Urinary bladder (tissue), 4 donors: ENCODE results near the gene NACAD. TPM values are rescaled to one million over a fixed set of nuclear protein-coding genes. Genes with fewer than 3 reads are reported as not detected.

ENCODE experiments used
- DNase-seq: peaks from one replicate; pipeline ENCODE4 v3.0.0-alpha.2; 2015; ENCODE audit errors: extremely low spot score
- H3K27ac ChIP-seq: one replicate; pipeline ENCODE4 v1.5.1; 2013; ENCODE audit warnings: low read depth, mild to moderate bottlenecking, moderate library complexity
- H3K36me3 ChIP-seq: one replicate; pipeline ENCODE4 v1.6.1; 2013; ENCODE audit warnings: mild to moderate bottlenecking, moderate library complexity; ENCODE audit not compliant: insufficient read depth
- H3K4me1 ChIP-seq: one replicate; pipeline ENCODE4 v1.6.1; 2013; ENCODE audit warnings: mild to moderate bottlenecking, moderate library complexity; ENCODE audit not compliant: insufficient read depth
- H3K4me3 ChIP-seq: one replicate; pipeline ENCODE4 v1.5.1; 2013; ENCODE audit warnings: low read depth, low read length
- WGBS: extraction: QIAGEN DNeasy Blood & Tissue Kit; methylation state at CpG from one replicate; pipeline ENCODE4 v1.1.7; 2013; 5-methylcytosine and 5-hydroxymethylcytosine counted together
- polyA plus RNA-seq: library from polyadenylated mRNA; stranded (reverse); fragments of 200-250 nt; gene quantifications from one replicate; pipeline ENCODE4 v1.2.3, GENCODE V29; 2013
- total RNA-seq: library from RNA; depleted of rRNA; stranded (reverse); fragments of >200 nt; gene quantifications from one replicate; pipeline ENCODE4 v1.2.3, GENCODE V29; 2014
- donor health status: healthy with polysubstance abuse.
- donor health status: healthy.

The NACAD gene
- total and polyA plus RNA-seq, 2 donors = 1.9 to 7.7 TPM

DNA sequence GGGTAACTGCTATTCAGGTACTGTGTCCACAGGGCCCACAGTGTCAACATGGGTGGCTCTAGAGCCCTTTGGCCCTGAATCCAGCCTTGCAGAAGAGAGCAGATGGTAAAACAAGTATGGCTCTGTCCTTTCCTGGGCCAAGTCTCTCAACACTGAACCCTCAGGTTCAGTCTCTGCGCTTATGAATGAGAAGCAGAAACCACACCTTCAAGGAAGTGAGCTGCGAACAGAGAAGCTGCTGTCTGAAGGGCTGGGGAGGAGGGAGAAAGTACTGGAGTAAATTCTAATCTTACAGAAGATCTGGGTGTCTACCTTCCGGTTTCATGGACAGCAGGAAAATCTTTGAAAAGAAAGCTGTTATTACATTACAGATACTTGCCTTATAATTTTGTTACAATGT, 18.6 kb upstream of the NACAD start:
- Histone ChIP-seq H3K36me3 (no peaks in the 10 kb centered on the region), H3K27ac (no peak overlapping the region), H3K4me3 (no peak overlapping the region), H3K4me1 (no peaks in the 10 kb centered on the region)
- WGBS = 81% methylated on average over 3 of the region's 3 CpGs
- no peak for DNase-seq

DNA sequence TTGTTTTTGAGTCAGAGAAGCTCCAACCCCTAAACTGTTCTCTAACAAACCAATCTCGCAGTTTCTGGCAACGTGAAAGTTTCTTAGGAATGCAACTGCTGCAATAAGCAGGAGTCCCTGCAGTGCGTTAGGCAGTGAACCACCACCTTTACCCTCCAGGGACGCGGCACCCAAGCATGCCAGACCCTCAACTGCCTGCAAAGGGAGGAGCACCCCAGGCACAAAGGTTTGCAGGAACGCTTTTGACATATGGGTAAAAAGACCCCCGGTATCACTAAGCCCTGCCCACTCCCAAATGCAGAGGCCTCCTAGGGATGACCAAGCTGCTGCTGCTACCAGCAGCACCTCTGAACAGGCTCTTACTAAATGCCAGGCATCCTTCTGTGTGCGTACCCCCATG, 18.1 kb upstream of the NACAD start:
- Histone ChIP-seq H3K27ac (no peak overlapping the region), H3K4me1 (no peaks in the 10 kb centered on the region), H3K36me3 (peaks cover 5% of the 10 kb centered on the region), H3K4me3 (no peak overlapping the region)
- 71% methylated on average over 8 of the region's 8 CpGs for WGBS
- no peak for DNase-seq

DNA sequence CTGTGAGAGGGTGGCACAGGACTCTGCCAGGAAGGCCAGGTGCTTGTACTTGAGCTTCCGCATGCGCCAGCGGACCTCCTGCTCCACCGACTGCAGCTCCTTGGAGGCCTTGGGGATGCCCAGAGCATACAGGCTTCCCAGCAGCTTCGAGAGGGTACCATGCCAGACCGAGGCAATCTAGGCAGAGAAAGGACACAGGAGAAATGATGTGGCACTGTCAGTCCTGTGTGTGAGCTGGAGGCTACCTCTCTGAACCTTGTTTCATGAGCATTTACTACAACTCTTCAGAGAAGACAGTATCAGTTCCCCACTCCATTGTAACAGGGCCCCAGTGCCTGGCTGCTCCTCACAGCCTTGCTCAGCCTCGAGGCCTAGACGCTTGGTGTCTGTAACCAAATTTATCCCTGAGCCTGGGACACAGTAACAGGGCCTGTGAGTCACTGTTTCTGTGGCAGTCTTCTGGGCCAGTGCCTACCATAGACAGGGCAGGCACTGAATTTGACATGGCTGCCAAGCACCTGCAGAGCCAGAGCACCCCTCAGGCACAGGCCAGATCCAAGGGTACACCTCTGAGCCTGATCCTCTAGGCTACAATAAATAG, 16.9 kb upstream of the NACAD start:
- H3K27ac ChIP-seq = no peak overlapping the region
- peaks cover 9% of the 10 kb centered on the region for H3K36me3 ChIP-seq
- no peaks in the 10 kb centered on the region for H3K4me1 ChIP-seq
- H3K4me3 ChIP-seq = no peak overlapping the region
- WGBS = 94% methylated on average over 8 of the region's 8 CpGs
- no peak for DNase-seq

DNA sequence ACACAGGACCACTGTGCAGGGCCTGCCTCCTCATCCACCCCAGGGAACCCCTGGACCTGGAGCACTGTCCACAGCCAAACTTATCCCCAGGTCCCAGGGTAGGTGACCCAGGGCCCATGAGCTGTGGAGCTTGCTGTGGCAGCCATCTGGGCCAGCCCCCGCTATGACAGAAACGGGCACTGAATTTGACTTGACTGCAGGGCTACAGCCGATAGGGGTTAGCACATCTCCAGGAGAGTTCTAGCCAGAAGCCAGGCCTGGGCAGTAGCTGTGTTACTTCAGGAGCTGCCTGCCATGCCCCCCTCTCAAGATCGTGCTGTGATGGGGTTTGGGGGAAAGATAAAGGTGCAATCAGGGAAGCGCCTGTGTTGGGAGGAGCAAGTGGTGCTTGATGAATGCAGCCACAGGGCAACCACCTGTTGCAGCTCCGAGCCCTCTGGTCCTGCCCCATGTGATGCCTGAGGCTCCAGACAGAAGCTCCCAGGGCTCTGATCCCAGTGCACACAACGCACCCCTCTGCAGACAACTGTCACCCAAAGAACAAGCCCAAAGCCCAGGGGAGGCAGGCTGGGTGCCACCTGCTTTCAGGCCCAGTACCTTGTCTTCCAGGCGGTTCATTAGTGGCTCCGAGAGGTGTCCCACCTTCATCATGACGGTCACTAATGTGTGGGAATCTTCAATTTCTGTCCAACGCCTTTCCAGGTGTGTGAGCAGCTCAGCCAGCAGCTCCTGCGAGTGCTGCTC, 16.2 kb upstream of the NACAD start:
- H3K4me3 ChIP-seq = no peak overlapping the region
- H3K27ac ChIP-seq = no peak overlapping the region
- H3K36me3 ChIP-seq = peaks cover 12% of the 10 kb centered on the region
- DNase-seq = no peak
- 95% methylated on average over 12 of the region's 12 CpGs for WGBS
- no peaks in the 10 kb centered on the region for H3K4me1 ChIP-seq

DNA sequence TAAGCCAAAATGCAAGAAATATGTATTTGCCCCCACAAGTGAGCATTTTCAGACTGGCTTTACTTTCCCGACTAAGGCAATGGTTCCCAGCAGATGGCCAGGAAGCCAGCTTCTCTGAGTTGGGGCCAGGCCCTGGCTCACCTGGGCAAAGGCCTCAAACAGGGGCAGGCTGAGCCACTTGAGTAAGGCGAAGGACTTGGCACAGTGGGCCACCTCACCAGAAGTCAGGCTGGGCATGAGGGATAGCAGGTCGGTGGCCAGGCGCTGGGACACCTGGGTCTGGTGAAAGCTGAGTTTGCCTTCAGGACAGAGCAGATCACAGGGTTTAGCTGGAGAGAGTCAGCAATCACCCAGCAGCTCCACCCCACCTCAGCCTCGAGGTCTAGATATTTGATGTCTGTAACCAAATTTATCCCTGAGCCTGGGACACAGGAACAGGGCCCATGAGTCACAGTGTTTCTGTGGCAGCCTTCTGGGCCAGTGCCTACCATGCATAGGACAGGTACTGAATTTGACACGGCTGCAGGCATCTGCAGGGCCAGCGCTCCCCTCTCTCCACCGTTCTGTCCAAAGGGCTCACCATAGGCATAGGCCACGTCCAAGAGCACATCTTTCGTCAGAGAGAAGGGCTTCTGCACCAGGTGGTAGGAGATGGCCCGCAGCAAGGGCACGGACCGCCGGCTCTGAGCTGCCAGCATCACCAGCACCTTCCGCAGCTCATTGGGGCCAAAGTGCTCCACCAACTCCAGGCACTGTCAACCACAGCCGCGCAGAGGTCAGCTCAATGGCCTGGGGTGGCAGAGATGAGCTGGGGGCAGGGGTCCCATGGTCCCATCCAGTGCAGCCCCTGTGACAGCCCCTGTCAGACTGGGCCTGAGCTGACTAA, 15.4 kb upstream of the NACAD start:
- H3K36me3 ChIP-seq = peaks cover 12% of the 10 kb centered on the region
- 95% methylated on average over 17 of the region's 17 CpGs for WGBS
- no peak for DNase-seq
- H3K4me1 ChIP-seq = no peaks in the 10 kb centered on the region
- H3K4me3 ChIP-seq = no peak overlapping the region
- H3K27ac ChIP-seq = no peak overlapping the region

DNA sequence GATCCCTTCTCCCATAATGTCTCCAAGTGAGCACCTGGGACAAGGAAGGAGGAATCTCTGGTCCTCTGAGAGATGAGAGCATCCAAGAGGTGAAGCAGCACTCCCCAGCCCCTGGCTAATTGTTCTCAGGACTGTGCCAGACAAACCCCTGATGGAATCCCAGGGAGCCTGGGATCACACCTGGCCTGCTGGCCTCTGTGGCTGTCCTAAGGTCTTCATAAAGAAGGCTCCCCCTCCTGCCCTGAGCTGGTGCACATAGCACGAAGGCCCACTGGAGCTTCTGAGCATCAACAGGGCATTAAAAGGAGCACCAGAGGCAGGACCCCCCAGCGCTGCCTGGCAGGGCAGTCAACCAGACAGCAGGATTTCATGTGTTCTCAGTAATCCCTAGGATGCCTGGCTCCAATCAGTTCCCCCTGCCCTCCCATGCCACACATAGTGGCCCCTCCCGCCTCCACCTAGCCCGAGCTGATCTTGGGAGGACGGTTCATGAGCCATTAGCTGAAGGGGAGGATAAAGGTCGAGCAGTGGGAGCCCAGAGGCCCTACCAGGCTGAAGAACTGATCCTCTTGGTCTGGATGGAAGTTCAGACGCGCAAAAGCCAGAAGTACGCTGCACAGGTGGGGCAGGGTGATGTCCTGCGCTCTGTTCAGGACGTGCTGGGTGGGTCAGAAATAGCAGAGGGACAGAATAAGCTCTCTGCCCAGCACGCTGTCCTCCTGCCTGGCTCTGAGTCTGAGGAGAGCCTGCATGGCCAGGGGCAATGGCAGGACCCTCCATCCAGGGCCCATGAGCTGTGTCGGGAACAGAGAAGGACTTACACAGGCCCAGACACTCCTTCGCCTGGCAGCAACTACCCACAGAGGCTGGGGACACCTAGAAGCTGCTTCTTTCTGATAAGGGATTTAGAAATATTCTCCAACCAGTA, 14.3 kb upstream of the NACAD start:
- DNase-seq = no peak
- H3K36me3 ChIP-seq = peaks cover 12% of the 10 kb centered on the region
- H3K27ac ChIP-seq = no peak overlapping the region
- H3K4me3 ChIP-seq = no peak overlapping the region
- no peaks in the 10 kb centered on the region for H3K4me1 ChIP-seq
- 84% methylated on average over 14 of the region's 14 CpGs for WGBS

DNA sequence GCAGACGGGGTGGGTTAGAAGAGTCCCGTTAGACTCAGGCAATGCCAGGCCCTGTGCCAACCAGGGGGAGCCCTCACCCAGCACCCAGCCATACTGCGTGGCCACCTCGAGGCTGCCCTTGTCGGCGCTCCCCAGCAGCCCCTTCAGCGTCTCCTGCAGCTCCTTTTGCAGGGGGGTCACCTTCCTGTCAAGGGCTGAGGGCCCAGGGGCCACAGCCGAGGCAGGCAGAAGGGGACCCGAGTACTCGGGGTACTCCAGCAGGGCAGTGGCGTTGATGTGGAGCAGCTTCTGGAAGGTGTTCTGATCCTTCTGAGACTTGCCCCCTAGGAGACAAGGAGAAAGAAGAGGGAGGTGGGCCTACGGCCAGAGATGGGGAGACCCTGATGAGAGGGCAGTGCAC, 13.0 kb upstream of the NACAD start:
- Histone ChIP-seq H3K27ac (no peak overlapping the region), H3K4me3 (no peak overlapping the region), H3K4me1 (no peaks in the 10 kb centered on the region), H3K36me3 (peaks cover 12% of the 10 kb centered on the region)
- 92% methylated on average over 12 of the region's 12 CpGs for WGBS
- DNase-seq = no peak

DNA sequence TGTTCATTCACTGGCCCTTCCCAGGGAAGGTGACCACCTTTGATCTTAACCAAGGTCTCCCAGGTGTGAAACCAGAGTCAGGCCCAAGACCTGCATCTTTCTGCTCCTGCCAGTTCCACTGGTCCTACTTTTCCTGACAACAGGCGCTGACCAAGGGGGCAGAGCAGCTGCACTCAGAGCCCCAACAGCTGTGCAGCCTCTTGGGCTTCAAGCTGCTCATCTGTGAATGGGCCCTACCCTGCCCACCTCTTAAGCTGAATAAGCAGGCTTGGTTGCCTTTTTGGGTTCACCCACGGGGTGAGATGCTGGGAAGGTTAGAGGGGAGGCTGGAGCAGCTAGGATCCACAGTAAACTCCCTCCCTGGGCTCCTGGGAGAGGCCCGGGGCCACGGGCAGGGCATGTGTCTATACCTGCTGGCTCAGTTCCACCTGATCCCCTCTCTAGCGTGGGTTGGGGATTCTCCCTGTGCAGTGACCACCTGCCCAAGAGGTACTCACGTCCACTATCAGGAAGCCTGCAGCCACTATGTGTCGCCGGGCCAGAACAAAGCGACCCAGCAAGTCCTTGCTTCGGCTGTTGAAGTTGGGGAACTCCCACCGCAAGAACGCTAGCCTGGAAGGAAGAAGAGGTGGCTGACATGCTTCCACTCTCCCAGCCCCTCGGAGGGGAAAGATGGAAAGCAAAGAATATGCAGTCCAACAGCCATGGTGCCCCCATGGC, 12.2 kb upstream of the NACAD start:
- WGBS = 94% methylated on average over 13 of the region's 13 CpGs
- Histone ChIP-seq H3K4me1 (no peaks in the 10 kb centered on the region), H3K36me3 (peaks cover 12% of the 10 kb centered on the region), H3K27ac (no peak overlapping the region), H3K4me3 (no peak overlapping the region)
- no peak for DNase-seq

DNA sequence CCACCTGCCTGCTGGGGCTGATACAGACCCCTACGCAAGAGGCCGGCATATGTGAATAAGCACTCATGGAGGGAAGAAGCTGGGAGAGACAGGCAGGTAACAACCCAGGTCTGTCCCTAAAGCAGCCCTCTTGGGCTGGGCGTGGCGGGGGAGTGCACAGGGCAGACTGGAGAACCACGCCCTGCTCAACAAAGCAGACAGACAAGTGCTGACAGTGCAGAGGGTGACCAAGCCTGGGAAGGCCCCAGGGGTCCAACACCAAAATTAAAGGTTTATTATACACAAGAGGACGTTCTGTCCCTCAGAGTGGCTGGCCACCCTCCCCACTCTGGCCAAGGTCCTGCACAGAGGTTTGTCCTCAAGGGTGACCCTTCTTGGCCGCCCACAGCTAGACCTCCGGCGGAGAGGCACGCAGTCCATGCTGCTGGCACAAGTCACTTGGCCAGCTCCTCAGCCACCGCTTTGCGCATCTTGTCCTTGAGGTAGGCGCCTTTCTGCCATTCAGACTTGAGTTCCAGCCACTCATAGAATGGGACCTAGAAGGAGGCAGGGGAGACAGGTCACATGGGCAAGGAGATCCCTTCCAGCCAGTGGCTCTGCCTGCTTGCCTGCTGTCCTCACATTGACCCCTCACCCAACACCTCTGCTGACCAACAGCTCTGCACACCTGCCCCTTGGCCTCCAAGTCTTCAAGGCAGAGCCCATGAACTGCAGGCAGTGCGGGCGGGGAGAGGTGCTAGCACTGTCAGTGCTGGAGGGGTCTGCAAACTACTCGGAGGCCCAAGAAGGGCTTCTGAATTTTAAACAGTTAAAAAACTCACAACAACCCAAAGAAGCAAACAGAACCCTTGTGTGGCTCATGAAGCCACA, 11.4 kb upstream of the NACAD start:
- DNase-seq = no peak
- Histone ChIP-seq H3K27ac (no peak overlapping the region), H3K36me3 (peaks cover 12% of the 10 kb centered on the region), H3K4me1 (no peaks in the 10 kb centered on the region), H3K4me3 (no peak overlapping the region)
- WGBS = 93% methylated on average over 16 of the region's 16 CpGs

DNA sequence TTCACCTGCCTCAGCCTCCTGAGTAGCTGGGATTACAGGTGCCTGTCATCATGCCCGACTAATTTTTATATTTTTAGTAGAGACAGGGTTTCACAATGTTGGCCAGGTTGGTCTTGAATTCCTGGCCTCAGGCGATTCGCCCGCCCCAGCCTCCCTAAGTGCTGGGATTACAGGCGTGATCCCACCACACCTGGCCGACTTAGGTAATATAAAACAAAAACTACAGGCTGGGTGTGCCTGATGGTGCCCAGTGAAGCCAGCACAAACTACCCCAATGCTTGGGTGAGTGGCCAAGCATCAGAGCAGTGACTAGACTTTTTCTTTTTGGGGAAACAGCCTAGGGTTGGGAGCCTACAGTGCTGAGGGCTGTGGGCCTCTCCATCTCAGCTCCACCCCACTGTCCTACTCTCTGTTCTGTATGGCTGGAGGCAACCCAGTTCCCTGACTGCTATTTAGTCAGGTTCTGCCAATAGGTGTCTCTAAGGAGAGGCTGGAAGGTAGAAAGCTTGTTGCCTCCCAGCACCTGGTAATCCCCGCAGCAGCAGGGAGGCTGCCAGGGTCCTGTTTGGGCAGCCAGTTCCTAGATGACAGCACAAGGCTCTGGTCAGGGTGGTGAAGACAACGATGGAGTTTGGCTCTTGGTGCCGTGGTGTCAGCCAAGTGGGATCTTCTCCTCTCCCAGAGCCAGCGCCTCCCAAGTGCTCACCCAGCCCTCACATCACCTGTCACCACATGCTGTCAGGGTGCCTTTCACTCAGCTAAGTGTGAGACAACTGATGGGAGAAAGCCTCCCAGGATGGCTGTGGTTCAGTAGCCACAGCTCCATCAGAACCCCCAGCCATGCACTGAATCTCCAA, 10.4 kb upstream of the NACAD start:
- peaks cover 12% of the 10 kb centered on the region for H3K36me3 ChIP-seq
- H3K27ac ChIP-seq = no peak overlapping the region
- WGBS = 82% methylated on average over 10 of the region's 10 CpGs
- no peaks in the 10 kb centered on the region for H3K4me1 ChIP-seq
- no peak overlapping the region for H3K4me3 ChIP-seq
- no peak for DNase-seq

DNA sequence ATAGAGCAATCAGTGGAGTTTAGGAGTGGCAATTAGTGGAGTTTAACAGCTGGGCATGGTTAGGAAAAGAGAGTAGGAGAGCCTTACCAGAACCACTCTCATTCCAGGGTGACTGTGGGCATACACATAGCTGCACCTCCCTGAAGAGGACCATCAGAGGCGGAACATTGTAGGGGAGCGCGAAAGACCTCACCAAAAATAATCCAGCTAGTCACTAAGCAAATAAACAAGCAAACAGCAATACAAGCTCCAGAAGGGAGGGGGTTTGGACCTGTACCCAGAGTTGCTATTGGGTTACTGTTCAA, 4.1 kb upstream of the NACAD start:
- no peak for DNase-seq
- Histone ChIP-seq H3K4me1 (no peaks in the 10 kb centered on the region), H3K27ac (no peak overlapping the region), H3K4me3 (no peak overlapping the region), H3K36me3 (no peaks in the 10 kb centered on the region)
- WGBS = 71% methylated on average over 3 of the region's 3 CpGs
